NCI-H345 treated with DMSO at 0.1 percent for 48 hours (cell line): ENCODE data around the gene SOX18.
"Not testable (repeated sequence)": the region's sequence is repeated elsewhere in the genome, so short reads cannot be mapped to it uniquely, and the experiment has no call there.

Source experiments
- DNase-seq: peaks from one replicate; lab custom pipeline; 2025; ENCODE audit not compliant: unreplicated experiment; lab: John Stamatoyannopoulos, UW

SOX18 gene

GRCh38 chr20:64025101-64025825 lies 24.2 kb downstream of the SOX18 start:
- no peak for DNase-seq

- DNase-seq = no peak
Observed at GRCh38 chr20:64024141-64024990, 25.1 kb downstream of the SOX18 start.

GRCh38 chr20:64023361-64024140 lies 25.9 kb downstream of the SOX18 start:
- DNase-seq = no peak

GRCh38 chr20:64022671-64023360 lies 26.6 kb downstream of the SOX18 start:
- no peak for DNase-seq

GRCh38 chr20:64021124-64021975 lies 28.1 kb downstream of the SOX18 start:
- DNase-seq = no peak

GRCh38 chr20:64015635-64016034 lies 33.8 kb downstream of the SOX18 start:
- DNase-seq = no peak

GRCh38 chr20:64012385-64013154 lies 36.9 kb downstream of the SOX18 start:
- not testable (repeated sequence) for DNase-seq

- no peak for DNase-seq
Observed at GRCh38 chr20:64011366-64011779, 38.1 kb downstream of the SOX18 start.

- no peak for DNase-seq
Observed at GRCh38 chr20:64010711-64011237, 38.7 kb downstream of the SOX18 start.

GRCh38 chr20:64009811-64010387 lies 39.5 kb downstream of the SOX18 start:
- no peak for DNase-seq

- peak; percentile 24 for DNase-seq
Observed at GRCh38 chr20:64006902-64007301, 42.5 kb downstream of the SOX18 start.

GRCh38 chr20:64006490-64006889 lies 42.9 kb downstream of the SOX18 start:
- no peak for DNase-seq

GRCh38 chr20:64005394-64005793 lies 44.0 kb downstream of the SOX18 start:
- no peak for DNase-seq

GRCh38 chr20:64003960-64004725 lies 45.3 kb downstream of the SOX18 start:
- no peak for DNase-seq

- DNase-seq = no peak
Observed at GRCh38 chr20:64001607-64002011, 47.8 kb downstream of the SOX18 start.

- no peak for DNase-seq
Observed at GRCh38 chr20:64000906-64001305, 48.5 kb downstream of the SOX18 start.
